GM04503 (cell line): ENCODE data around the gene ULBP1.
"Not testable (repeated sequence)": the region's sequence is repeated elsewhere in the genome, so short reads cannot be mapped to it uniquely, and the experiment has no call there.

Source experiments
- DNase-seq: peaks from one replicate; pipeline ENCODE4 v3.0.0-alpha.2; 2012; ENCODE audit warnings: low read depth

The ULBP1 gene

GRCh38 chr6:149963462-149964307 lies at the start of gene ULBP1:
Gene ULBP1, plus strand, starts transcription at chr6:149963943. Its CDS starts 107 bp downstream, at chr6:149964050.
- peak; percentile 58 for DNase-seq

DNA sequence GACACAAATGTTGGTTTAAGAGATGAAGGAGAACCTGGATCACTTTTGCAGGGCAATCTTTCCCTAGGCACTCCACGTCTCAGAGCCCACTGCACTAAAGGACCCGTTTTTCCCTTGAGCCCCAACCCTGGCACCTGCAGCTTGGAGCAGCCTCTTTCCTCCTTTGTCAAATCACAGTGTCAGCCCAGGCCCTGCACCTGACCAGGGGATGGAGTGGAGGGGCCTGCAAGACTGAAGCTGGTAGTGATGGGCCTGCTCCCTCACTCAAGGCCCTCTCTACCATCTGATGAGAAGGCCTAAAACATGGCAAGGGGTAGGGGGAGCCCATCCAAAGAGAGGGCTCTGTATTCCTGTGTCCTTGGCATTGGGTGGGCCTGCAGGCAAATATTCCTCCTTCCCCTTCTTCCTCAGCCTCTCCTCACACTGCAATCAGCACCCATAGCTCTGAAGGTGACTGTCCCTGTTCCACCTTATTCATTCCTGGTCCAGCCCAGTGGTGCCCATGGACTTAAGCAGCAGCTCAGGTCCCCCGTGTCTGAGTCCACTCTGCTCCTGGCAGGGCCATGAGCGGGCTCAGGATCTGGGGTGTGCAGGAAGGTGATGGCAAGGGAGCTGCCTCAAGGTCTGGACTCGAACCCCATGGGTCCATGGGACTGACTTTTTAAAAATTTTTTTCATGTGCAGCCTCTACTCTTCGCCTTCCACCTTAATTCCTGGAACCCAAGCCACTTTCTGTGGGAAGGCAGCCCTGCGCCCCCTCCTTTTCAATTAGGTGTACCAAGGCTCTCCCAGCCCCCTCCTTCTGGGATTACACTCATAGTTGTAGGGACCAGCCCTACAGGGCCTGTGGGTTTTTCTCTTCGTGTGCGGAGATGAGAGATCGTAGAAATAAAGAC lies 47.5 kb upstream of the ULBP1 start:
- DNase-seq: no peak

DNA sequence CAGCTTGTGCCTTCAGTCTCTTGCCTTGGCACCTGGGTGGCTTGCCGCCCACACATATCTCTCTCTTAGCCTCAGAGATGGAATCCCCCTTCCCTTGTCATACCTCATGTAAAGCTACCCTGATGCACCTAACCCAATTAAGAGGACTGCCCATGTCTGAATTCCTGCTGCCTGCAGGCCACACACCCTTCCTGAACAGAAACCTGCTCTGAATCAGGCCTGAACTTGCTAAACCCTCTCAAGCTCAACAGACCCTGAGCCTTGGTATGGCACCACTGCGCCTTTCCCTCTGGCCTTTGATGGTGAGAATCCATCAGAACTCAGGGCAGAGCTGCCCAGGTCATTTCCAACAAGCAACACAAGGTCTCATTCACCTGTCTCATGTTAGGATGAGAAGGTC lies 46.1 kb upstream of the ULBP1 start:
- DNase-seq: no peak

DNA sequence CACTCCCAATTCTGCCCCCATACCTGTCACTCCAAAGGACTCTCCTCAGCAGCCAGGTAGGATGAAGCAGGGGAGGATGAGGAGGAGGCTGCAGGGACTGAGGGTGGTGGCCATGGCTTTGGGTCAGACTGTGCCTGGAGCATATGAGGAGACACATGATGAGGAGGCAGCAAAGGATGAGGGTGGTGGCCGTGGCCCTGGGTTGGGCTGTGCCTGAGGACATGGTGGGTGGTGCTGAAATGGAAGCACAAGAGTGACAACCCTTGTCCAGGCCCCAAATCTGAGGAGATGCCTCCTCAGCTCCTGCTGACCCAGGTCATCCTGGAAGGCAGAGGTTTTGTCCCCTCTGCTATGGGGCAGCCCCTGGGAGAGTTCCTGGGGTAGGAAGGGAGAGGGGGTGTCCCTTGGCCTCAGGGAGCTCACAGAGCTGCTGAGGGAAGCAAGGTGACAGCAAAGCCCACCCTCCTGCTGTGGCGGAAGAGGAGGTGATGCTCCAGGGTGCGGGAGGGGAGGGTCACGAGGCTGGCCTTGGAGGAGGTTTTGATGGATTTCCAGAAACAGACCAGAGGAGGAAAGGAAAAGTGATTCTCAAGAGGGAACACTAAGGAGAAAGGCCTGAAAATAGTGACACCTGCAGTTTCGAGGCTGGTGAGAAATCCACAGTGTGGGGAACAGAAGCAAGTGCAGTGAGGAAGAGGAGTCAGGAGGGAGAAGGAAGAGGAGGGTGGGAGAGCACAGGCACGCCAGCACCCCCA lies 45.4 kb upstream of the ULBP1 start:
- DNase-seq: no peak

GRCh38 chr6:149919126-149919833 lies 44.5 kb upstream of the ULBP1 start:
- DNase-seq: not testable (repeated sequence)

DNA sequence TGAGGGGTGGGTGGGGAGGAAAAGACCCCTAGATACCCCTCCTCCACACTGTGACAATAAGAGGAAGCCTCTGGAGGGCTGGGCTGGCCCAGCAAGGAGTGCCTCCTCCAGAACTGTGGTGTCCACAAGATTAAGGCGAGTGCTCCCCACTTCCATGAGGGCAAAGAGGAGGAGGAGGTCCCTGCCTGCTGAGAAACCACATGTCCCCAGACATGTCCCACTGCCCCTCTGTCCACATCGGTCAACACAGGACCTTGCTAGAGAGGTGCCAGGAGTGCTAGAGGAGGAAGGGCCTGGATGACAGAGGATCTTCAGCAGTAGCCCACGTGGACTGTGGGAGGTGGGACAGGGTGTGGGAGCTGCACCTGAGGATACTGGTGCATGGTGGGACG lies 43.9 kb upstream of the ULBP1 start:
- no peak for DNase-seq

DNA sequence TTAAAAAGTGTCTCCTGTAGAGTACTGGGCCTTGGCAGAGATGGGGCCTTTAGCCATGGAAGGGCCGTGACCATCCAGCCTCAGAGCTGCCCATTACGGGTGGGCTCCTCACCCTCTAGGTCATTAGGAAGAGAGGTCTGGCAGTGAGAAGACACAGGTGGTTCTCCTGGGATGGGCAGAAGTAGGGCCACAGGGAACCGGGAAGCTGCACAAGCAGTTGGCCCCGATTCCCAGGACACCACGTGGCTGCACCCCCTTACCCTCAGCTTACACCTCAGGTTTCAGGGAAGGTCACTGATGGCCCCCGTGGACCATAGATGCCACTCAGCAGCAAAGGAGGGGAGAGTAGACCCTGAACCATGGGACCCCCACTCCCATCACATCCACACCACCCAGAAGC lies 42.4 kb upstream of the ULBP1 start:
- no peak for DNase-seq

DNA sequence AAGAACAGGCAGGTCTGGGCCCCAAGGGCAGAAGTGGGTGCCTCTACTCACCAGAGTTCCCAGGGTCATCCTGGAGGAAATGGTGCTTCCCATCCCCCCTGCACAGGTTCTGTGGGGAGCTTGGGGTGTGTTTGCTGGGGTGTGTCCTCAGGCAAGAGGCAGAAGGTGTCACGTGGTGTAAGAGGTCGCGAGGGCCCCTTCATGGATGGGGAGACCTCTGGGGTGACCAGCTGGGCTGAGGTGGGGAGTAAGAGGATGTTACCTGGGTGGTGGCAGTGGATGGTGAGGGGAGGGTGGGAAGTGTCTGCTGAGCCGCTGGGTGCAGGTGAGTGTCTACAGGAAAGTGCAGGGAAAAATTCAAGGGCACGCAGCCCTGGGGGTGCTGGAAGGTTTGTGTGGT lies 41.7 kb upstream of the ULBP1 start:
- not testable (repeated sequence) for DNase-seq

- peak; percentile 61 for DNase-seq
Measured at GRCh38 chr6:149922642-149923326, 41.0 kb upstream of the ULBP1 start, which contains the start of gene RAET1G. Gene RAET1G, minus strand, starts transcription at chr6:149923121. Its CDS starts 111 bp downstream, at chr6:149923010.

- no peak for DNase-seq
Measured at GRCh38 chr6:149923327-149923986, 40.3 kb upstream of the ULBP1 start.

- no peak for DNase-seq
Measured at GRCh38 chr6:149924206-149924932, 39.4 kb upstream of the ULBP1 start.

- no peak for DNase-seq
Measured at GRCh38 chr6:149924933-149925252, 38.9 kb upstream of the ULBP1 start.

GRCh38 chr6:149925253-149925973 lies 38.3 kb upstream of the ULBP1 start:
- DNase-seq: no peak

GRCh38 chr6:149925974-149926777 lies 37.6 kb upstream of the ULBP1 start:
- no peak for DNase-seq

DNA sequence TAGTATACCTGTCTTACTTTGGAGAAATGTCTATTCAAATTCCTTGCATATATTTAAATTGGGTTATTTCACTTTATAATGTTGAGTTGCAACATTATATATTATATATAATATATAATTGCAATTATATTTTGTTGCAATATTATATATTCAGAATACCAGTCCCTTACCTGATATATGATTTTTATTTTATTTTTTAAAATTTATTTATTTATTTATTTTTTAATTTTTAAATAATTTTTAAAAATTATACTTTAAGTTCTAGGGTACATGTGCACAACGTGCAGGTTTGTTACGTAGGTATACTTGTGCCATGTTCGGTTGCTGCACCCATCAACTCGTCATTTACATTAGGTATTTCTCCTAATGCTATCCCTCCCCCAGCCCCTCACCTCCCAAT lies 36.7 kb upstream of the ULBP1 start:
- DNase-seq: not testable (repeated sequence)

DNA sequence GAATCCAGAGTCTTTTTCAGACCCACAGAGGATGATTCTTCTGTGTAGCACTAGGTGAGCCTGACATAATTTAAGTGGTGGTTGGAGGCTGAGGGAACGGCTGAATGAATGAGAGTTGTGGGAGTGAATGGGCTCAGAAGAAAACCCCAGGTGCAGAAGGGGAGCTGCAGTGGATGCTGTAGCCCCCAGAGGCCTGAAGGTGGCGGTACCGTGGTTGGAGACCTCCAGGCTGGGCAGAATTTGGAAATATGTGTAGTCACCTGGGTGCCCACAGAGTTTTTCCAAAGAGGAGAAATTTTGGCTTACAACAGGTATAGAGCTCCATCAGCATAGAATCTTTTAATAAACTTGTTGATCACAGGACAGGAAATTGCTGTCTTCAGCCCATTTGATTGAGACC lies 34.3 kb upstream of the ULBP1 start:
- DNase-seq: no peak

DNA sequence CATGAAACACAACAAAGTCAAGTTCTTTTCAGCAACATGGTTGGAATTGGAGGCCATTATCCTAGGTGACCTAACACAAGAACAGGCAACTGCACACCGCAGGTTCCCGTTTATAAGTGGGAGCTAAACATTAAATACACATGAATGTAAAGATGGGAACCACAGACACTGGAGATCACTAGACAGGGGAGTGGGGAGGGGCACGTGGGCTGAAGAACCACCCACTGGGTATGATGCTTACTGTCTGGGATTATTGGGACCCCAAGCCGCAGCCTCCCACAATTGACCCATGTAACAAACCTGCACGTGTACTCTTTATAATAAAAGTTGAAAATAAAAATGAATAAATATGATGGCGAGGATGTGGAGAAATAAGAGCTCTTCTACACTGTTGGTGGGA lies 32.2 kb upstream of the ULBP1 start:
- no peak for DNase-seq

- no peak for DNase-seq
Measured at GRCh38 chr6:149933036-149933435, 30.7 kb upstream of the ULBP1 start.
